ENCODE data around the gene CRYBB2.
"Not testable (repeated sequence)": the region's sequence is repeated elsewhere in the genome, so short reads cannot be mapped to it uniquely, and the experiment has no call there.

Gene CRYBB2

GRCh38 chr22:25219211-25219689, at the start of gene CRYBB2:
CRYBB2 (plus strand) TSS chr22:25219639; CDS start chr22:25221430, 1,791 bp downstream.
- no peak for DNase-seq

- no peak for DNase-seq
These were observed 48.9 kb upstream of the CRYBB2 start for GRCh38 chr22:25170426-25170980.

GRCh38 chr22:25172153-25172552, 47.3 kb upstream of the CRYBB2 start:
- DNase-seq, result no peak

GRCh38 chr22:25174156-25174887, 45.1 kb upstream of the CRYBB2 start:
- no peak for DNase-seq

- no peak for DNase-seq
These were observed 44.5 kb upstream of the CRYBB2 start for GRCh38 chr22:25174888-25175411.

- DNase-seq, result no peak
These were observed 43.3 kb upstream of the CRYBB2 start for GRCh38 chr22:25176175-25176574.

- DNase-seq, result no peak
These were observed 42.6 kb upstream of the CRYBB2 start for GRCh38 chr22:25176799-25177198.

- DNase-seq, result no peak
These were observed 42.2 kb upstream of the CRYBB2 start for GRCh38 chr22:25177226-25177625.

- DNase-seq, result no peak
These were observed 41.5 kb upstream of the CRYBB2 start for GRCh38 chr22:25177895-25178294.

- not testable (repeated sequence) for DNase-seq
These were observed 41.1 kb upstream of the CRYBB2 start for GRCh38 chr22:25178348-25178747.

GRCh38 chr22:25178869-25179631, 40.4 kb upstream of the CRYBB2 start:
- not testable (repeated sequence) for DNase-seq

- peak in 2 of 3 donors; percentile 8 to 21 for DNase-seq
These were observed 37.0 kb upstream of the CRYBB2 start for GRCh38 chr22:25182131-25183110.

- DNase-seq, result no peak
These were observed 35.4 kb upstream of the CRYBB2 start for GRCh38 chr22:25183949-25184619.

- DNase-seq, result no peak
These were observed 33.3 kb upstream of the CRYBB2 start for GRCh38 chr22:25186140-25186539.

GRCh38 chr22:25187469-25187868, 32.0 kb upstream of the CRYBB2 start:
- no peak for DNase-seq

GRCh38 chr22:25192406-25192805, 27.0 kb upstream of the CRYBB2 start:
- DNase-seq, result no peak

GRCh38 chr22:25193130-25193529, 26.3 kb upstream of the CRYBB2 start:
- no peak for DNase-seq

GRCh38 chr22:25193548-25193947, 25.9 kb upstream of the CRYBB2 start:
- no peak for DNase-seq

- DNase-seq, result no peak
These were observed 23.1 kb upstream of the CRYBB2 start for GRCh38 chr22:25196326-25196725.

- DNase-seq, result no peak
These were observed 22.1 kb upstream of the CRYBB2 start for GRCh38 chr22:25197340-25197739.

- no peak for DNase-seq
These were observed 19.5 kb upstream of the CRYBB2 start, which contains the start of gene CRYBB3 for GRCh38 chr22:25199731-25200520. CRYBB3 (plus strand) TSS chr22:25199858; CDS start chr22:25201397, 1,539 bp downstream.

Measured in suppressor macrophage treated with lipopolysaccharide for 1 hour (primary cell).